ENCODE data around the gene CDC42EP1. TPM values are rescaled to one million over a fixed set of nuclear protein-coding genes. Genes with fewer than 3 reads are reported as not detected.

The CDC42EP1 gene
- total and polyA plus RNA-seq, 8 donors: 68.8 to 139 (median 88.3) TPM

- intact Hi-C loops (cut with DNase I): no loop called here
- Histone ChIP-seq H3K27me3 (no peaks in the 10 kb centered on the region), H3K36me3 (peaks cover 0 to 20% (median 12%) of the 10 kb centered on the region in 3 donors), H3K4me3 (peak overlapping the region in 2 of 4 donors; percentile 59 to 95), H3K9me3 (no peaks in the 10 kb centered on the region), H3K4me1 (peaks cover 51 to 72% (median 64%) of the 10 kb centered on the region in 3 donors), H3K27ac (peak overlapping the region; percentile 97 to 100 (median 98))
- no peak for TF ChIP-seq CTCF (IDR thresholded peaks at IDR 0.05)
- WGBS, 2 donors: 15 to 21% methylated on average over 7 of the region's 7 CpGs
- ATAC-seq: no peak
- no peak for DNase-seq
- FAIRE-seq: no peak
These were observed 3.9 kb downstream of the CDC42EP1 start for GRCh38 chr22:37564111-37564711.

GRCh38 chr22:37565830-37566229 lies 5.5 kb downstream of the CDC42EP1 start:
- 41 to 46% methylated on average over 17 of the region's 17 CpGs for WGBS, 2 donors
- Histone ChIP-seq H3K27ac (peak overlapping the region; percentile 77 to 100 (median 98)), H3K9me3 (no peaks in the 10 kb centered on the region), H3K27me3 (no peaks in the 10 kb centered on the region), H3K4me1 (peaks cover 60 to 78% (median 74%) of the 10 kb centered on the region in 3 donors), H3K36me3 (peaks cover 0 to 20% (median 12%) of the 10 kb centered on the region in 3 donors), H3K4me3 (peak overlapping the region in 2 of 4 donors; percentile 4 to 26)
- FAIRE-seq: no peak
- no peak for TF ChIP-seq CTCF (IDR thresholded peaks at IDR 0.05)
- intact Hi-C loops (cut with DNase I): no loop called here
- peak in 1 of 6 donors; percentile 57 for DNase-seq
- ATAC-seq: no peak

- peaks cover 0 to 20% (median 12%) of the 10 kb centered on the region in 3 donors for H3K36me3 ChIP-seq
- H3K4me3 ChIP-seq: peak overlapping the region in 2 of 4 donors; percentile 4 to 26
- intact Hi-C loops (cut with DNase I): no loop called here
- H3K27me3 ChIP-seq: no peaks in the 10 kb centered on the region
- ATAC-seq (no peak), DNase-seq (peak in 3 of 6 donors; percentile 45 to 83 (median 67)), FAIRE-seq (no peak)
- H3K4me1 ChIP-seq: peaks cover 66 to 83% (median 80%) of the 10 kb centered on the region in 3 donors
- no peaks in the 10 kb centered on the region for H3K9me3 ChIP-seq
- H3K27ac ChIP-seq: peak overlapping the region; percentile 77 to 100 (median 98)
- 31 to 48% methylated on average over 24 to 28 of the region's 28 CpGs for WGBS, 2 donors
- no peak for TF ChIP-seq CTCF (IDR thresholded peaks at IDR 0.05)
These were observed 6.1 kb downstream of the CDC42EP1 start for GRCh38 chr22:37566329-37566837.

- Histone ChIP-seq H3K9me3 (no peaks in the 10 kb centered on the region), H3K27ac (peak overlapping the region; percentile 77 to 100 (median 98)), H3K4me3 (peak overlapping the region in 2 of 4 donors; percentile 4 to 26), H3K36me3 (peaks cover 0 to 20% (median 12%) of the 10 kb centered on the region in 3 donors), H3K27me3 (no peaks in the 10 kb centered on the region), H3K4me1 (peaks cover 71 to 85% (median 84%) of the 10 kb centered on the region in 3 donors)
- ATAC-seq (peak; percentile 19 to 56 (median 48)), DNase-seq (peak; percentile 85 to 98 (median 93)), FAIRE-seq (no peak)
- intact Hi-C loops (cut with DNase I): no loop called here
- peak; percentile 93 to 96 (median 95) for TF ChIP-seq CTCF (IDR thresholded peaks at IDR 0.05)
- WGBS, 2 donors: 10 to 12% methylated on average over 16 of the region's 16 CpGs
These were observed 6.9 kb downstream of the CDC42EP1 start for GRCh38 chr22:37566903-37567798.
